Fibroblast of mammary gland (primary cell): ENCODE results near the gene SRPX2.

Source experiments
- DNase-seq: peaks from one replicate; pipeline ENCODE4 v3.0.0-alpha.2; 2010; ENCODE audit warnings: low read depth
- H3K4me3 ChIP-seq: 2 replicates; pipeline ENCODE4 v1.5.1; 2011; ENCODE audit warnings: low read depth, mild to moderate bottlenecking, low read length, moderate library complexity; ENCODE audit not compliant: control insufficient read depth
- TF ChIP-seq, protein P1 (sequence below): conservative IDR thresholded peaks from 2 replicates; pipeline ENCODE4 v1.5.1; 2011; ENCODE audit warnings: low read depth, low read length, inconsistent platforms; ENCODE audit not compliant: control insufficient read depth, insufficient read depth

SRPX2 gene

GRCh38 chrX:100609591-100609990 is 34.4 kb upstream of the SRPX2 start:
- no peak overlapping the region for H3K4me3 ChIP-seq
- TF ChIP-seq, protein P1, sequence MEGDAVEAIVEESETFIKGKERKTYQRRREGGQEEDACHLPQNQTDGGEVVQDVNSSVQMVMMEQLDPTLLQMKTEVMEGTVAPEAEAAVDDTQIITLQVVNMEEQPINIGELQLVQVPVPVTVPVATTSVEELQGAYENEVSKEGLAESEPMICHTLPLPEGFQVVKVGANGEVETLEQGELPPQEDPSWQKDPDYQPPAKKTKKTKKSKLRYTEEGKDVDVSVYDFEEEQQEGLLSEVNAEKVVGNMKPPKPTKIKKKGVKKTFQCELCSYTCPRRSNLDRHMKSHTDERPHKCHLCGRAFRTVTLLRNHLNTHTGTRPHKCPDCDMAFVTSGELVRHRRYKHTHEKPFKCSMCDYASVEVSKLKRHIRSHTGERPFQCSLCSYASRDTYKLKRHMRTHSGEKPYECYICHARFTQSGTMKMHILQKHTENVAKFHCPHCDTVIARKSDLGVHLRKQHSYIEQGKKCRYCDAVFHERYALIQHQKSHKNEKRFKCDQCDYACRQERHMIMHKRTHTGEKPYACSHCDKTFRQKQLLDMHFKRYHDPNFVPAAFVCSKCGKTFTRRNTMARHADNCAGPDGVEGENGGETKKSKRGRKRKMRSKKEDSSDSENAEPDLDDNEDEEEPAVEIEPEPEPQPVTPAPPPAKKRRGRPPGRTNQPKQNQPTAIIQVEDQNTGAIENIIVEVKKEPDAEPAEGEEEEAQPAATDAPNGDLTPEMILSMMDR = peak; percentile 1
- no peak for DNase-seq

DNA sequence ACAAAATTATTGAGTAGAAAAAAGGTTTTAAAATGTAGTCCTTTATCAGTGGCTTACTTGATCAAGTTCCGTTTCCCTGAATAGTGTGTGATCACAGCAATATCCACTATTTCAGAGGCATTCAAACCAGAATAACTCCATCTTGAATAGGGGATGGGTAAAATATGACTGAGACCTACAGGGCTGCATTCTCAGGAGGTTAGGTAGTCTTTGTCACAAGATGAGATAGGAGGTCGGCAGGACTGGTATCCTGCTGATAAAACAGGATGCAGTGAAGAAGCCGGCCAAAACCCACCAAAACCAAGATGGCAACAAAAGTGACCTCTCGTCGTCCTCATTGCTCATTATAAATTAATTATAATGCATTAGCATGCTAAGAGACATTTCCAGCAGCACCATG is 32.0 kb upstream of the SRPX2 start:
- no peak for DNase-seq
- no peak overlapping the region for H3K4me3 ChIP-seq
- TF ChIP-seq, protein P1 = no peak

GRCh38 chrX:100615005-100615404 is 29.0 kb upstream of the SRPX2 start:
- H3K4me3 ChIP-seq = no peak overlapping the region
- DNase-seq = peak; percentile 75
- TF ChIP-seq, protein P1 = peak; percentile 77

DNA sequence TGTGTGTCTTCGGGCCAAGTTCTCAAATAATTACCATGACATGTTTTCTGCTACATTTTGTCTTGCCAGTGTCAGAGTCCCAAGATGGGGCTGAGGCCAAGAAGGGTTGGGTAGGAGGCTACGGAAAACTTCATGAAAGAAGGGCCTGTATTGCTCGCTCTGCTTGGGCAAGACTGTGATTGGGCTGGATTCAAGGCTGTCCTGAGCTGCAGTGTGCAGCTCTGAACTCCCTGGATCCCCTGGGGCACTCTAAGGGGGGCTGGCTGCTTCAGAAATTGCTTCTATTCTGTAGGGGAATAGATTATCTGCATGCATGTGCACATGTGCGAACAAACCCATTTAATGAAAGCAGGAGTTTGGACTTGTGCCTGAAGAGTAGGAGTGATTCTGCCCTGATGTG is 21.0 kb upstream of the SRPX2 start:
- DNase-seq = no peak

GRCh38 chrX:100625985-100626491 is 18.0 kb upstream of the SRPX2 start:
- no peak overlapping the region for H3K4me3 ChIP-seq
- TF ChIP-seq, protein P1 = no peak
- DNase-seq = peak; percentile 37

More for the DNA sequence above, 21.0 kb upstream of the SRPX2 start:
- TF ChIP-seq, protein P1 = no peak
- H3K4me3 ChIP-seq = no peak overlapping the region

DNA sequence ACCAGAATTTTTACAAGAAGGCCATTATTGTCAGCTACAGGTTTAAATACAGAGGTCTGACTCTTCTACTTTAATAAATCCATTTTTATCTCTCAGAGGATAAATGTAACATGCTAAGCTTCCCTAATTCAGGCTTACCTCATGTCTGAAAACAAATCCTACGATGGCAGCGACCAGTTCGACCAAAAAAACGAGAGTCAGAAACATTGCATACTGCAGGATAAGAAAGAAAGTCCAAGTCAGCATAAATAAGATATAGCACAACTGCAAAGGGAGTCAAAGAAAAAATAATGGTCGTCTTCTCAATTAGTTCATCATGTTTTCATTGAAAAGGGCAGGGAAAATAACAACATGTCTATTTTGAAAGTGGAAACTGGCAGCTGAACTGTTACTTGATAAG is 9.0 kb upstream of the SRPX2 start:
- TF ChIP-seq, protein P1 = no peak
- DNase-seq = no peak
- no peak overlapping the region for H3K4me3 ChIP-seq

GRCh38 chrX:100635989-100636320 is 8.0 kb upstream of the SRPX2 start:
- no peak for DNase-seq
- H3K4me3 ChIP-seq = peak overlapping the region; percentile 68
- TF ChIP-seq, protein P1 = no peak
